Liver (tissue), 10 donors: ENCODE results near the gene ERBB2. TPM values are rescaled to one million over a fixed set of nuclear protein-coding genes. Genes with fewer than 3 reads are reported as not detected.
A peak's percentile ranks its signal among the peaks of the same experiment; 100 is the strongest.

ENCODE experiments used
- DNase-seq: peaks from one replicate; pipeline ENCODE4 v3.0.0-alpha.2; 2017; ENCODE audit warnings: low spot score
- H3K27ac ChIP-seq, 2 donors: one replicate each; pipeline ENCODE4 v1.7.0; 2013; ENCODE audit warnings: inconsistent platforms in 2 of 2, low read length in 2 of 2, control low read depth in 1 of 2, low read depth in 1 of 2, mild to moderate bottlenecking in 1 of 2
- H3K27me3 ChIP-seq, 4 donors: one replicate each; pipeline versions ENCODE4 v1.6.1 to v1.7.0; 2013; ENCODE audit warnings: low read length in 3 of 4, inconsistent platforms in 1 of 4, mild to moderate bottlenecking in 1 of 4, moderate library complexity in 1 of 4; ENCODE audit not compliant: control insufficient read depth in 4 of 4, insufficient read depth in 4 of 4
- H3K36me3 ChIP-seq, 4 donors: one replicate each; pipeline versions ENCODE4 v1.6.1 to v1.7.0; 2013; ENCODE audit warnings: low read length in 3 of 4, mild to moderate bottlenecking in 3 of 4, low read depth in 1 of 4, moderate library complexity in 1 of 4; ENCODE audit not compliant: control insufficient read depth in 4 of 4, insufficient read depth in 3 of 4
- H3K4me1 ChIP-seq, 4 donors: one replicate each; pipeline versions ENCODE4 v1.6.1 to v1.7.0; 2013; ENCODE audit warnings: low read length in 3 of 4, mild to moderate bottlenecking in 3 of 4, moderate library complexity in 1 of 4; ENCODE audit not compliant: control insufficient read depth in 4 of 4, insufficient read depth in 4 of 4
- H3K4me3 ChIP-seq, 3 donors: one replicate each; pipeline versions ENCODE4 v1.6.1 to v1.7.0; 2013; ENCODE audit warnings: low read length in 3 of 3, control low read depth in 1 of 3, low read depth in 1 of 3, mild to moderate bottlenecking in 1 of 3
- H3K9ac ChIP-seq, 2 donors: one replicate each; pipeline ENCODE4 v1.7.0; 2013; ENCODE audit warnings: low read length in 2 of 2, mild to moderate bottlenecking in 2 of 2, moderate library complexity in 2 of 2, control low read depth in 1 of 2, low read depth in 1 of 2
- H3K9me3 ChIP-seq, 4 donors: one replicate each; pipeline versions ENCODE4 v1.6.1 to v1.7.0; 2013; ENCODE audit warnings: low read length in 3 of 4; ENCODE audit not compliant: control insufficient read depth in 4 of 4
- EGR1 ChIP-seq, 2 donors: IDR thresholded peaks; 2 replicates each; pipeline ENCODE4 v1.6.1; 2016 to 2018; ENCODE audit warnings: antibody characterized with exemption in 2 of 2, low read depth in 2 of 2
- HNF4G ChIP-seq: IDR thresholded peaks from 2 replicates; pipeline ENCODE4 v1.6.1; 2016; ENCODE audit warnings: antibody characterized with exemption
- RXRA ChIP-seq, 2 donors: IDR thresholded peaks; 2 replicates each; pipeline ENCODE4 v1.6.1; 2017 to 2018; ENCODE audit warnings: antibody characterized with exemption in 2 of 2, mild to moderate bottlenecking in 1 of 2
- WGBS: extraction: QIAGEN DNeasy Blood & Tissue Kit; methylation state at CpG from one replicate; pipeline ENCODE4 v1.1.7; 2013; 5-methylcytosine and 5-hydroxymethylcytosine counted together
- polyA plus RNA-seq, 2 donors: library from polyadenylated mRNA; stranded (reverse) in 1 of 2; unstranded in 1 of 2; fragments of 200-250 nt in 1 of 2; fragments of >200 nt in 1 of 2; fragmentation: Nextera tagmentation in 1 of 2; extraction: Ambion mirVana in 1 of 2; gene quantifications; one replicate each; pipeline versions ENCODE4 v1.2.1 to v1.2.3, GENCODE V29; 2013 to 2015
- small RNA-seq: library from RNA; depleted of rRNA; stranded (forward); fragments of <200 nt; gene quantifications from one replicate; pipeline ENCODE3, GENCODE V24; 2014
- total RNA-seq, 2 donors: library from RNA; depleted of rRNA; stranded (reverse); fragments of >200 nt; gene quantifications; one replicate each; pipeline ENCODE4 v1.2.3, GENCODE V29; 2014
- donor health status: healthy.
- donor health status: healthy.
- donor health status: healthy.
- donor health status: healthy.
- donor health status: healthy.

The ERBB2 gene
- total and polyA plus RNA-seq, 4 donors: 4.7 to 28.8 (median 15.7) TPM

- Histone ChIP-seq H3K36me3 (no peaks in the 10 kb centered on the region), H3K9me3 (no peaks in the 10 kb centered on the region), H3K27ac (peak overlapping the region in 1 of 2 donors; percentile 1), H3K4me3 (peak overlapping the region in 1 of 3 donors; percentile 29), H3K9ac (peak overlapping the region in 1 of 2 donors; percentile 53), H3K4me1 (no peaks in the 10 kb centered on the region), H3K27me3 (no peaks in the 10 kb centered on the region)
- 66% methylated on average over 11 of the region's 11 CpGs for WGBS
- no peak for DNase-seq
- TF ChIP-seq EGR1 (IDR thresholded peaks at IDR 0.05; ENCODE audit: low read depth in 2 of 2): no peak
- TF ChIP-seq HNF4G: no peak
- TF ChIP-seq RXRA (IDR thresholded peaks at IDR 0.05): no peak
Observed at GRCh38 chr17:39777534-39778365, 77.9 kb downstream of the ERBB2 start.

Small RNAs within 50 kb of the gene (small RNA-seq; reads per million reads assigned to genes)
- gene MIR4728: 0.09 reads per million

Other genes with a start within 250 kb of the ERBB2 start
- 10 to 100 TPM; 12.0 to 19.3 TPM for gene MED1, start 248.8 kb upstream of the ERBB2 start, total RNA-seq
- 1 to 10 TPM; 4.4 to 6.2 TPM for gene MED1, start 248.8 kb upstream of the ERBB2 start, polyA plus RNA-seq
- gene CDK12, start 238.6 kb upstream of the ERBB2 start, total RNA-seq: 10 to 100 TPM; 19.2 to 30.3 TPM
- gene CDK12, start 238.6 kb upstream of the ERBB2 start, polyA plus RNA-seq: 10 to 100 TPM in 1 of 2 donors, 1 to 10 TPM in 1; 7.5 to 10.8 TPM
- not detected for gene NEUROD2, start 92.1 kb upstream of the ERBB2 start, total RNA-seq
- gene NEUROD2, start 92.1 kb upstream of the ERBB2 start, polyA plus RNA-seq: not detected
- under 1 TPM in 1 of 2 donors, not detected in 1; 0.14 TPM for gene PPP1R1B, start 73.1 kb upstream of the ERBB2 start, total RNA-seq
- gene PPP1R1B, start 73.1 kb upstream of the ERBB2 start, polyA plus RNA-seq: not detected
- 10 to 100 TPM; 20.4 to 26.0 TPM for gene STARD3, start 62.9 kb upstream of the ERBB2 start, total RNA-seq
- 10 to 100 TPM; 15.0 to 34.0 TPM for gene STARD3, start 62.9 kb upstream of the ERBB2 start, polyA plus RNA-seq
- gene TCAP, start 34.7 kb upstream of the ERBB2 start, total RNA-seq: under 1 TPM; 0.14 to 0.67 TPM
- gene TCAP, start 34.7 kb upstream of the ERBB2 start, polyA plus RNA-seq: under 1 TPM in 1 of 2 donors, not detected in 1; 0.22 TPM
- 1 to 10 TPM in 1 of 2 donors, not detected in 1; 8.6 TPM for gene PNMT, start 31.6 kb upstream of the ERBB2 start, total RNA-seq
- gene PNMT, start 31.6 kb upstream of the ERBB2 start, polyA plus RNA-seq: under 1 TPM; 0.20 to 0.26 TPM
- gene PGAP3, start 12.0 kb upstream of the ERBB2 start, total RNA-seq: 10 to 100 TPM in 1 of 2 donors, 1 to 10 TPM in 1; 7.9 to 19.5 TPM
- gene PGAP3, start 12.0 kb upstream of the ERBB2 start, polyA plus RNA-seq: 10 to 100 TPM; 13.3 to 14.6 TPM
- gene MIEN1, start 30.5 kb downstream of the ERBB2 start, total RNA-seq: 10 to 100 TPM; 11.1 to 13.4 TPM
- 10 to 100 TPM; 44.6 to 99.0 TPM for gene MIEN1, start 30.5 kb downstream of the ERBB2 start, polyA plus RNA-seq
- 1 to 10 TPM; 1.9 to 3.0 TPM for gene GRB7, start 37.9 kb downstream of the ERBB2 start, total RNA-seq
- gene GRB7, start 37.9 kb downstream of the ERBB2 start, polyA plus RNA-seq: 1 to 10 TPM; 1.9 to 6.8 TPM
- 1 to 10 TPM; 1.3 to 2.3 TPM for gene IKZF3, start 164.2 kb downstream of the ERBB2 start, total RNA-seq
- gene IKZF3, start 164.2 kb downstream of the ERBB2 start, polyA plus RNA-seq: under 1 TPM; 0.32 to 0.36 TPM
- gene ZPBP2, start 168.1 kb downstream of the ERBB2 start, total RNA-seq: not detected
- not detected for gene ZPBP2, start 168.1 kb downstream of the ERBB2 start, polyA plus RNA-seq
- gene GSDMB, start 218.6 kb downstream of the ERBB2 start, total RNA-seq: 10 to 100 TPM; 10.3 to 35.1 TPM
- 1 to 10 TPM; 4.2 to 7.9 TPM for gene GSDMB, start 218.6 kb downstream of the ERBB2 start, polyA plus RNA-seq
- gene ORMDL3, start 227.5 kb downstream of the ERBB2 start, total RNA-seq: 100 to 1,000 TPM; 138 to 141 TPM
- 100 to 1,000 TPM in 1 of 2 donors, 10 to 100 TPM in 1; 71.0 to 112 TPM for gene ORMDL3, start 227.5 kb downstream of the ERBB2 start, polyA plus RNA-seq
- gene LRRC3C, start 227.7 kb downstream of the ERBB2 start, total RNA-seq: under 1 TPM in 1 of 2 donors, not detected in 1; 0.17 TPM
- gene LRRC3C, start 227.7 kb downstream of the ERBB2 start, polyA plus RNA-seq: under 1 TPM; 0.08 to 0.24 TPM